Keratinocyte (primary cell): ENCODE results near the gene GRB10. TPM values are rescaled to one million over a fixed set of nuclear protein-coding genes. Genes with fewer than 3 reads are reported as not detected.
"Not testable (repeated sequence)": the region's sequence is repeated elsewhere in the genome, so short reads cannot be mapped to it uniquely, and the experiment has no call there.

Source experiments
- DNase-seq: peaks from one replicate; pipeline ENCODE4 v3.0.0-alpha.2; 2011; ENCODE audit warnings: low read depth, missing footprints, low spot score
- FAIRE-seq: peaks from 2 replicates; lab custom pipeline; 2011; peaks lifted over from hg19 to GRCh38; lab: Jason Lieb, UNC
- H2AFZ ChIP-seq: 2 replicates; pipeline ENCODE4 v1.6.0; 2012; ENCODE audit warnings: low read length, control low read depth, inconsistent platforms; ENCODE audit not compliant: control insufficient read depth
- H3K27ac ChIP-seq: 2 replicates; pipeline ENCODE4 v1.5.1; 2011; ENCODE audit warnings: low read length; ENCODE audit not compliant: control insufficient read depth, insufficient read depth
- H3K27me3 ChIP-seq: 3 replicates; pipeline ENCODE4 v1.6.0; 2011; ENCODE audit warnings: low read length; ENCODE audit not compliant: control insufficient read depth, insufficient read depth; ENCODE audit errors: extremely low read depth
- H3K36me3 ChIP-seq, 2 experiments: 2 replicates in 1 of 2; 3 replicates in 1 of 2; pipeline ENCODE4 v1.5.1; 2011; ENCODE audit warnings: low read length in 2 of 2, mild to moderate bottlenecking in 1 of 2; ENCODE audit not compliant: control insufficient read depth in 2 of 2, insufficient read depth in 2 of 2; ENCODE audit errors: extremely low read depth in 1 of 2
- H3K4me1 ChIP-seq: 3 replicates; pipeline ENCODE4 v1.5.1; 2011; ENCODE audit warnings: low read length; ENCODE audit not compliant: control insufficient read depth, insufficient read depth; ENCODE audit errors: extremely low read depth
- H3K4me2 ChIP-seq: 3 replicates; pipeline ENCODE4 v1.6.0; 2011; ENCODE audit warnings: low read depth, low read length; ENCODE audit not compliant: control insufficient read depth, insufficient read depth; ENCODE audit errors: extremely low read depth
- H3K4me3 ChIP-seq, 3 experiments: fragments of 200-600 bp in 1 of 3; sonication (generic) in 1 of 3; 2 replicates in 2 of 3; 3 replicates in 1 of 3; pipeline ENCODE4 v1.5.1; 2011 to 2016; ENCODE audit warnings: low read length in 3 of 3, mild to moderate bottlenecking in 3 of 3, control low read depth in 2 of 3, inconsistent platforms in 1 of 3, low read depth in 1 of 3, mixed read lengths in 1 of 3, mixed run types in 1 of 3, moderate library complexity in 1 of 3; ENCODE audit not compliant: control insufficient read depth in 2 of 3, insufficient read depth in 2 of 3; ENCODE audit errors: extremely low read depth in 1 of 3
- H3K79me2 ChIP-seq: 2 replicates; pipeline ENCODE4 v1.6.0; 2012; ENCODE audit warnings: low read length; ENCODE audit not compliant: control insufficient read depth, insufficient read depth
- H3K9ac ChIP-seq: 3 replicates; pipeline ENCODE4 v1.6.0; 2011; ENCODE audit warnings: low read length; ENCODE audit not compliant: control insufficient read depth, insufficient read depth; ENCODE audit errors: extremely low read depth
- H3K9me1 ChIP-seq: 3 replicates; pipeline ENCODE4 v1.6.0; 2011; ENCODE audit warnings: low read length; ENCODE audit not compliant: control insufficient read depth, insufficient read depth; ENCODE audit errors: extremely low read depth
- H3K9me3 ChIP-seq: 2 replicates; pipeline ENCODE4 v1.5.1; 2012; ENCODE audit warnings: low read depth, low read length; ENCODE audit not compliant: control insufficient read depth
- H4K20me1 ChIP-seq: 3 replicates; pipeline ENCODE4 v1.6.0; 2011; ENCODE audit warnings: low read length; ENCODE audit not compliant: control insufficient read depth, insufficient read depth; ENCODE audit errors: extremely low read depth
- CTCF ChIP-seq, 3 experiments: IDR thresholded peaks in 1 of 3; conservative IDR thresholded peaks in 1 of 3; optimal IDR thresholded peaks in 1 of 3; 2 replicates in 2 of 3; 3 replicates in 1 of 3; pipeline versions ENCODE3 to v1.5.1; 2011; ENCODE audit warnings: low read length in 3 of 3, mild to moderate bottlenecking in 3 of 3, moderate library complexity in 2 of 3, control low read depth in 1 of 3, inconsistent platforms in 1 of 3; ENCODE audit not compliant: insufficient read depth in 2 of 3; ENCODE audit errors: extremely low read depth in 1 of 3
- EZH2 ChIP-seq: IDR thresholded peaks from one replicate; pipeline ENCODE4 v1.6.1; 2012; ENCODE audit warnings: inconsistent platforms, mild to moderate bottlenecking, low read length, moderate library complexity
- dilution Hi-C: fragments of 300-500 bp; cut with MboI; formaldehyde crosslinking; loops from one replicate; pipeline ENCODE4 v1.7.0; 2020; ENCODE audit warnings: low sequenced_read_pairs; ENCODE audit not compliant: extremely low pct_ligation_motif_present
- polyA plus RNA-seq, 5 experiments: library from polyadenylated mRNA; depleted of rRNA in 3 of 5; stranded (reverse) in 3 of 5; stranded (forward) in 1 of 5; unstranded in 1 of 5; fragments of >200 nt; gene quantifications; 1 replicate in 1 of 5; 2 replicates in 3 of 5; 3 replicates in 1 of 5; pipeline versions ENCODE4 v1.2.1 to v1.2.3, GENCODE V29; 2011 to 2012; ENCODE audit warnings: missing spikeins in 2 of 5, low read depth in 1 of 5, low replicate concordance in 1 of 5

Gene GRB10
- polyA plus RNA-seq, 1 donor (not counting 4 experiments of a cell fraction or from before 2014, with no cell fraction given) = 4.4 TPM

- H3K4me2 ChIP-seq, H3K9me1 ChIP-seq, H3K27me3 ChIP-seq, H2AFZ ChIP-seq, H3K36me3 ChIP-seq, dilution Hi-C loops, H3K4me3 ChIP-seq, H3K4me1 ChIP-seq, H3K79me2 ChIP-seq, FAIRE-seq, H3K9ac ChIP-seq, DNase-seq, H3K9me3 ChIP-seq, H4K20me1 ChIP-seq, H3K27ac ChIP-seq: not testable (repeated sequence)
Measured at GRCh38 chr7:50580666-50581065, 202.0 kb downstream of the GRB10 start.

GRCh38 chr7:50580057-50580456, 202.6 kb downstream of the GRB10 start:
- dilution Hi-C loops = no loop called here
- TF ChIP-seq CTCF (optimal IDR thresholded peaks at IDR 0.05 in 1 of 3, IDR thresholded peaks at IDR 0.05 in 1 of 3, conservative IDR thresholded peaks at IDR 0.05 in 1 of 3; ENCODE audit: extremely low read depth in 1 of 3, insufficient read depth in 2 of 3, low read length in 3 of 3) = no peak
- TF ChIP-seq EZH2 = no peak

GRCh38 chr7:50578105-50578504, 204.6 kb downstream of the GRB10 start:
- H3K9me3 ChIP-seq, H3K4me3 ChIP-seq, H3K79me2 ChIP-seq, H2AFZ ChIP-seq, H3K36me3 ChIP-seq, DNase-seq, H3K4me2 ChIP-seq, H3K9me1 ChIP-seq, FAIRE-seq, H3K4me1 ChIP-seq, H3K27ac ChIP-seq, dilution Hi-C loops, H3K27me3 ChIP-seq, H4K20me1 ChIP-seq, H3K9ac ChIP-seq: not testable (repeated sequence)

More at GRCh38 chr7:50580057-50580456, 202.6 kb downstream of the GRB10 start:
- H3K9me1 ChIP-seq = no peaks in the 10 kb centered on the region
- no peak overlapping the region for H3K27ac ChIP-seq
- no peaks in the 10 kb centered on the region for H4K20me1 ChIP-seq
- no peaks in the 10 kb centered on the region for H3K27me3 ChIP-seq
- no peak overlapping the region for H3K4me3 ChIP-seq
- no peak overlapping the region for H3K9ac ChIP-seq
- no peaks in the 10 kb centered on the region for H3K36me3 ChIP-seq
- H2AFZ ChIP-seq = no peak overlapping the region
- DNase-seq (no peak), FAIRE-seq (no peak)
- H3K4me1 ChIP-seq = peaks cover 6% of the 10 kb centered on the region
- peaks cover 2% of the 10 kb centered on the region for H3K9me3 ChIP-seq
- H3K4me2 ChIP-seq = no peak overlapping the region
- H3K79me2 ChIP-seq = no peaks in the 10 kb centered on the region
